Right lobe of liver (tissue), 6 donors: ENCODE results near the gene TTC38. TPM values are rescaled to one million over a fixed set of nuclear protein-coding genes. Genes with fewer than 3 reads are reported as not detected.

Experiments used
- ATAC-seq, 4 donors: fragments of 200-7000 bp; cut with Tn5 transposase; one replicate each; pipeline ENCODE4 v1.9.1; 2020; ENCODE audit warnings: mild to moderate bottlenecking in 4 of 4, moderate library complexity in 4 of 4
- DNase-seq, 3 donors: peaks; one replicate each; pipeline ENCODE4 v3.0.0-alpha.2; 2020
- H3K27ac ChIP-seq, 3 donors: fragments of 200-600 bp; one replicate each; pipeline ENCODE4 v1.8.0; 2022
- H3K27me3 ChIP-seq, 2 donors: fragments of 200-600 bp; one replicate each; pipeline ENCODE4 v1.8.0; 2022
- H3K36me3 ChIP-seq, 4 donors: fragments of 200-600 bp; sonication (generic) in 1 of 4; one replicate each; pipeline versions ENCODE4 v1.5.1 to v1.8.0; 2017 to 2022; ENCODE audit warnings: control low read depth in 1 of 4
- H3K4me1 ChIP-seq, 4 donors: fragments of 200-600 bp; sonication (generic) in 1 of 4; one replicate each; pipeline versions ENCODE4 v1.5.1 to v1.8.0; 2017 to 2022; ENCODE audit warnings: control low read depth in 1 of 4
- H3K4me3 ChIP-seq, 3 donors: fragments of 200-600 bp; one replicate each; pipeline ENCODE4 v1.8.0; 2022
- H3K9me3 ChIP-seq, 4 donors: fragments of 200-600 bp; sonication (generic) in 1 of 4; one replicate each; pipeline versions ENCODE4 v1.5.1 to v1.8.0; 2017 to 2022; ENCODE audit warnings: control low read depth in 1 of 4
- CTCF ChIP-seq, 4 donors: fragments of 200-600 bp in 3 of 4; fragments of 450-650 bp in 1 of 4; IDR thresholded peaks; one replicate each; pipeline versions ENCODE4 v1.5.1 to v1.8.0; 2016 to 2022; ENCODE audit warnings: antibody characterized with exemption in 4 of 4, mild to moderate bottlenecking in 2 of 4
- POLR2A ChIP-seq: fragments of 450-650 bp; IDR thresholded peaks from one replicate; pipeline ENCODE4 v1.6.1; 2017; ENCODE audit warnings: antibody characterized with exemption, mild to moderate bottlenecking
- WGBS: methylation state at CpG from one replicate; pipeline ENCODE4 v1.1.6; 2018; ENCODE audit warnings: low coverage, low lambda C conversion rate; ENCODE audit not compliant: insufficient coverage; ENCODE audit errors: missing lambda C conversion rate; 5-methylcytosine and 5-hydroxymethylcytosine counted together
- intact Hi-C, 2 donors: fragments of 100-400 bp; cut with DNase I; formaldehyde crosslinking; loops; one replicate each; pipeline versions ENCODE4 v1.11.2 to v1.14.1; 2022
- total RNA-seq, 6 experiments: library from RNA; depleted of rRNA in 2 of 6; stranded (reverse); fragments of >200 nt in 2 of 6; fragmentation: NEBNext Ultra II Directional in 3 of 6; extraction: Animal tissue kit (Norgen Biotek cat#: 25700) in 3 of 6; gene quantifications; one replicate each; pipeline versions ENCODE4 v1.1.0 to v1.2.4, GENCODE V29; 2016 to 2023
- donor health status: DM: no; HTN: yes; CAD: no.
- donor health status: DM: no; HTN: no; CAD: no.
- donor health status: DM: no; HTN: no; CAD: no.
- donor health status: DM: no; HTN: yes; CAD: no.
- donor health status: DM: no; HTN: yes; CAD: no.

Gene TTC38
- total RNA-seq, 6 experiments from 2014 or later = 91.1 to 278 (median 195) TPM

- no peaks in the 10 kb centered on the region for H3K9me3 ChIP-seq
- no peaks in the 10 kb centered on the region for H3K27me3 ChIP-seq
- peaks cover 0 to 86% (median 48%) of the 10 kb centered on the region in 4 donors for H3K36me3 ChIP-seq
- WGBS = 81% methylated on average over 11 of the region's 17 CpGs
- H3K4me1 ChIP-seq = no peaks in the 10 kb centered on the region
- no peak overlapping the region for H3K27ac ChIP-seq
- intact Hi-C loops = no loop called here
- TF ChIP-seq CTCF (IDR thresholded peaks at IDR 0.05) (no peak), POLR2A (no peak)
- no peak for DNase-seq
- H3K4me3 ChIP-seq = no peak overlapping the region
- no peak for ATAC-seq
These were observed 22.5 kb downstream of the TTC38 start for GRCh38 chr22:46290121-46290842.

DNA sequence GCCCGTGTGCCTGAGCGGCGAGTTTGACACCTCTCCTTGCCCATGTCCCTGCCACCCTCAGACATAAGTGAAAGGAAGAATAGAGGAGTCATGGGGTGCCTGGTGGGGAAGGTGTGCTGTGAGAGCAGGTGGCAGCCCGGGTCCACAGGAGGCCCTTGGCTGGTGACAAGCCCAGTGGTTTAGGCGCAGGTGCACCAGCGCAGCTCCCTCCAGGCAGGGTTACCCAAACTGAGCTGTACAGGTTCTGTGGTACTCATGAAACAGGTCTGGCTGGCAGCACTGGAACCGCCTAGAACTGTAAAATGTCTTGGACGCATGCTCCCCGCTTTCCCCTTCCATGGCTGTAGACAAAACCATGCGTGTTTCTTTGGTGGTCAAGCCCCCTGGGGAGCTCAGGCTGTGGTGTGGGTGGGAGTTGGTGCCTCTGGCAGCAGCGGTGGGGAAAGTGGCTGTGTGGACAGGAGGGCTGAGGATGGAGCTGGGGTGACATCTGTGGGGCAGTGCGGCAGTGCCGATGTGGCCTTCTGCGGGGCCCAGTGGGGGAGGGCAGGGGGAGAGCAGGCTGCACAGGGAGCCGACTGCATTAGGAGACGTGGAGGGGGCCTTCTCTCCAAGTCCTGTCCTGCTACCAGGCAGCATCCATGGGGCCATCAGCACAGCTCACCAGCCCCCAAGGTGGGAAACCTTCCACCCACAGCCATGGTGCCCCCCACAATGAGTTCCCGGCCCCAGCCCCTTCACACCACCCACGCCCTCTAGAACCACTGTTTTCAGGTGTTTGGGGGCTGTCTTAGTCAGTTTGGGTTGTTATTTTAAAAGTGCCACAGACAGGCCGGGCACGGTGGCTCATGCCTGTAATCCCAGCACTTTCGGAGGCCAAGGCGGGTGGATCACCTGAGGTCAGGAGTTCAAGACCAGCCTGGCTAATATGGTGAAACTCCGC lies 23.3 kb downstream of the TTC38 start:
- intact Hi-C loops = no loop called here
- no peak for TF ChIP-seq POLR2A
- TF ChIP-seq CTCF (IDR thresholded peaks at IDR 0.05) = no peak
- Histone ChIP-seq H3K4me1 (no peaks in the 10 kb centered on the region), H3K27me3 (no peaks in the 10 kb centered on the region), H3K9me3 (no peaks in the 10 kb centered on the region), H3K36me3 (peaks cover 0 to 78% (median 44%) of the 10 kb centered on the region in 4 donors), H3K27ac (no peak overlapping the region), H3K4me3 (no peak overlapping the region)
- WGBS = 87% methylated on average over 6 of the region's 23 CpGs
- DNase-seq (no peak), ATAC-seq (no peak)

DNA sequence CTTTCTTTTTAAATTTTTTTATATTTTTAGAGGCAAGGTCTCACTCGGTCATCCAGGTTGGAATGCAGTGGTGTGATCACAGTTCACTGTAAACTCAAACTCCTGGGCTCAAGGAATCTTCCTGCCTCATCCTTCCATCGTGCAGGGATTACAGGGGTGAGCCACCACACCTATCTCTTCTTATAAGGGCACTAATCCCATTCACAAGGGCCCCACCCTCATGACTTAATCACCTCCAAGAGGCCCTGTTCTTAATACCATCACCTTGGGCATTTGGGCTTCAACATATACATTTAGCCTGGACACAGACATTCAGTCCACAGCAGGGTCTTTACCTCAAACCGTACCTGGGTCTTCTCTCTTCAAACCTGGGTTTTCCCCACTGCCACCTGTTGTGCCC lies 24.4 kb downstream of the TTC38 start:
- Histone ChIP-seq H3K9me3 (no peaks in the 10 kb centered on the region), H3K4me1 (peaks cover 0 to 5% (median 2%) of the 10 kb centered on the region in 4 donors), H3K27me3 (no peaks in the 10 kb centered on the region), H3K4me3 (no peak overlapping the region), H3K27ac (peak overlapping the region in 1 of 3 donors; percentile 29), H3K36me3 (peaks cover 0 to 67% (median 37%) of the 10 kb centered on the region in 4 donors)
- DNase-seq (no peak), ATAC-seq (no peak)
- intact Hi-C loops = no loop called here
- TF ChIP-seq CTCF (IDR thresholded peaks at IDR 0.05) = no peak
- no peak for TF ChIP-seq POLR2A
- 76% methylated on average over 3 of the region's 3 CpGs for WGBS

GRCh38 chr22:46292732-46293131 lies 24.9 kb downstream of the TTC38 start:
- TF ChIP-seq CTCF (IDR thresholded peaks at IDR 0.05) (no peak), POLR2A (no peak)
- Histone ChIP-seq H3K9me3 (no peaks in the 10 kb centered on the region), H3K4me3 (no peak overlapping the region), H3K36me3 (peaks cover 0 to 62% (median 34%) of the 10 kb centered on the region in 4 donors), H3K27me3 (no peaks in the 10 kb centered on the region), H3K27ac (peak overlapping the region in 2 of 3 donors; percentile 28 to 37), H3K4me1 (peaks cover 0 to 10% (median 4%) of the 10 kb centered on the region in 4 donors)
- intact Hi-C loops = no loop called here
- WGBS = 46% methylated on average over 3 of the region's 14 CpGs
- peak in 2 of 4 donors; percentile 1 to 2 for ATAC-seq
- DNase-seq = peak in 1 of 3 donors; percentile 60
